HepG2 (cell line): Measurements from ENCODE around the gene COL26A1. TPM values are rescaled to one million over a fixed set of nuclear protein-coding genes. Genes with fewer than 3 reads are reported as not detected.

Source experiments
- ATAC-seq: fragments of 200-7000 bp; cut with Tn5 transposase; 3 replicates; pipeline ENCODE4 v1.9.1; 2020; ENCODE audit warnings: mild to moderate bottlenecking, moderate library complexity
- BruUV-seq: library from RNA; stranded (reverse); fragments of 400-500 nt; replicated peaks from 2 replicates; lab custom pipeline; 2021; lab: Mats Ljungman, UMichigan
- CTCF ChIA-PET: fragments of 300-600 bp; formaldehyde crosslinking; extraction: SDS; loops from one replicate; lab custom pipeline; 2021; ENCODE audit warnings: low total read pairs, inconsistent platforms, low intra/inter-chr PET ratio; lab: Yijun Ruan, JAX
- POLR2A ChIA-PET: fragments of 350-600 bp; sonication (Branson Sonifier 250); formaldehyde crosslinking; loops from one replicate; lab custom pipeline; 2020; ENCODE audit warnings: antibody characterized with exemption, inconsistent platforms; lab: Yijun Ruan, JAX
- DNase-seq: peaks from one replicate; pipeline ENCODE4 v3.0.0-alpha.2; 2015; ENCODE audit warnings: low spot score
- FAIRE-seq: peaks from 3 replicates; lab custom pipeline; 2011; peaks lifted over from hg19 to GRCh38; lab: Jason Lieb, UNC
- H2AFZ ChIP-seq: one replicate; pipeline ENCODE4 v1.6.1; 2011; ENCODE audit warnings: low read length, inconsistent platforms
- H3K27ac ChIP-seq: fragments of 300-600 bp; 3 replicates; pipeline ENCODE4 v1.8.0; 2011; ENCODE audit warnings: mixed run types, mild to moderate bottlenecking, mixed read lengths, low read length, inconsistent platforms; ENCODE audit not compliant: insufficient read depth; ENCODE audit errors: extremely low read length
- H3K27me3 ChIP-seq, 2 experiments: fragments of 200-600 bp in 1 of 2; 2 replicates in 1 of 2; 3 replicates in 1 of 2; pipeline versions ENCODE4 v1.6.0 to v1.8.0; 2011; ENCODE audit warnings: low read length in 2 of 2, mild to moderate bottlenecking in 2 of 2, moderate library complexity in 2 of 2, inconsistent platforms in 1 of 2; ENCODE audit not compliant: insufficient read depth in 2 of 2, control insufficient read depth in 1 of 2
- H3K36me3 ChIP-seq, 2 experiments: fragments of 200-600 bp in 1 of 2; replicated peaks in 1 of 2; 2 replicates in 1 of 2; 3 replicates in 1 of 2; pipeline versions ENCODE4 v1.5.1 to v1.8.0; 2011; ENCODE audit warnings: low read length in 2 of 2, inconsistent platforms in 1 of 2; ENCODE audit not compliant: insufficient read depth in 2 of 2, control insufficient read depth in 1 of 2
- H3K4me1 ChIP-seq: 2 replicates; pipeline ENCODE4 v1.5.1; 2012; ENCODE audit warnings: low read length, inconsistent platforms; ENCODE audit not compliant: insufficient read depth
- H3K4me2 ChIP-seq: 2 replicates; pipeline ENCODE4 v1.6.0; 2011; ENCODE audit warnings: low read depth, low read length, inconsistent platforms
- H3K4me3 ChIP-seq, 3 experiments: fragments of 200-600 bp in 1 of 3; sonication (generic), shearing (Covaris generic) in 1 of 3; replicated peaks in 1 of 3; 2 replicates each; pipeline ENCODE4 v1.5.1; 2011 to 2016; ENCODE audit warnings: low read length in 3 of 3, inconsistent platforms in 2 of 3, low read depth in 2 of 3, mild to moderate bottlenecking in 2 of 3, control low read depth in 1 of 3, mixed read lengths in 1 of 3; ENCODE audit not compliant: insufficient read depth in 1 of 3
- H3K79me2 ChIP-seq: one replicate; pipeline ENCODE4 v1.6.1; 2011; ENCODE audit warnings: low read length, inconsistent platforms; ENCODE audit not compliant: insufficient read depth
- H3K9ac ChIP-seq: 2 replicates; pipeline ENCODE4 v1.6.0; 2011; ENCODE audit warnings: mild to moderate bottlenecking, low read depth, low read length, inconsistent platforms; ENCODE audit not compliant: insufficient read depth
- H3K9me3 ChIP-seq: 2 replicates; pipeline ENCODE4 v1.5.1; 2012; ENCODE audit warnings: mild to moderate bottlenecking, low read length
- H4K20me1 ChIP-seq: 2 replicates; pipeline ENCODE4 v1.6.0; 2011; ENCODE audit warnings: inconsistent platforms, mild to moderate bottlenecking, low read length, moderate library complexity; ENCODE audit not compliant: insufficient read depth
- CSRNP1 ChIP-seq: sonication (generic); formaldehyde crosslinking; IDR thresholded peaks from 2 replicates; pipeline ENCODE4 v1.8.1; 2023; ENCODE audit warnings: mild to moderate bottlenecking, missing genetic modification reagents
- HNF4A ChIP-seq: sonication (generic); formaldehyde crosslinking; IDR thresholded peaks from 2 replicates; pipeline ENCODE4 v1.4.0; 2020; ENCODE audit warnings: missing genetic modification reagents
- MXI1 ChIP-seq: IDR thresholded peaks from 3 replicates; pipeline ENCODE4 v1.6.1; 2012; ENCODE audit warnings: low read depth, low read length, inconsistent platforms, borderline replicate concordance
- NR2F1 ChIP-seq, 2 experiments: fragments of 450-650 bp in 1 of 2; formaldehyde crosslinking in 1 of 2; IDR thresholded peaks; 2 replicates each; pipeline versions ENCODE4 v1.5.0 to v1.6.1; 2016 to 2020; ENCODE audit warnings: mild to moderate bottlenecking in 1 of 2, missing compliant biosample characterization in 1 of 2, missing genetic modification reagents in 1 of 2, moderate library complexity in 1 of 2
- RNF219 ChIP-seq: sonication (generic); formaldehyde crosslinking; IDR thresholded peaks from 2 replicates; pipeline ENCODE4 v1.5.0; 2020; ENCODE audit warnings: mild to moderate bottlenecking, missing genetic modification reagents
- ZNF44 ChIP-seq: sonication (generic); formaldehyde crosslinking; IDR thresholded peaks from 2 replicates; pipeline ENCODE4 v1.5.1; 2020; ENCODE audit warnings: mild to moderate bottlenecking, missing genetic modification reagents
- ZNF569 ChIP-seq: sonication (generic); formaldehyde crosslinking; IDR thresholded peaks from 2 replicates; pipeline ENCODE4 v1.5.0; 2020; ENCODE audit warnings: mild to moderate bottlenecking, missing genetic modification reagents, moderate library complexity, borderline replicate concordance
- WGBS: methylation state at CpG from one replicate; pipeline ENCODE4 v1.1.6; 2017; ENCODE audit warnings: low lambda C conversion rate; 5-methylcytosine and 5-hydroxymethylcytosine counted together
- in situ Hi-C: cut with HindIII; loops from 2 replicates; pipeline ENCODE4 v1.10.0; 2017; ENCODE audit warnings: low pct_unique_long_range_greater_than_20kb; ENCODE audit not compliant: extremely low pct_ligation_motif_present
- intact Hi-C: fragments of 100-400 bp; cut with micrococcal nuclease; formaldehyde crosslinking; loops from one replicate; pipeline ENCODE4 v1.10.0; 2022; ENCODE audit not compliant: unreplicated experiment
- polyA plus RNA-seq, 8 experiments: library from polyadenylated mRNA; depleted of rRNA in 3 of 8; stranded (reverse) in 7 of 8; unstranded in 1 of 8; fragments of >200 nt; fragmentation: Illumina TruSeq in 4 of 8; extraction: Trizol in 4 of 8; gene quantifications; 2 replicates each; pipeline versions ENCODE4 v1.2.1 to v1.2.3, GENCODE V29; 2011 to 2016; ENCODE audit warnings: low read depth in 4 of 8, missing spikeins in 1 of 8, mixed read lengths in 1 of 8; ENCODE audit not compliant: insufficient read depth in 1 of 8
- total RNA-seq, 5 experiments: library from RNA; depleted of rRNA; stranded (reverse); fragments of >200 nt; fragmentation: Illumina TruSeq; extraction: Trizol; gene quantifications; 2 replicates each; pipeline ENCODE4 v1.2.3, GENCODE V29; 2016; ENCODE audit warnings: low read depth in 1 of 5

Gene COL26A1
- total and polyA plus RNA-seq, 2 of the 13 experiments (the other 11 are each of a cell fraction or from before 2014, with no cell fraction given) = 7.8 to 9.2 TPM

GRCh38 chr7:101553771-101554445 lies 191.2 kb downstream of the COL26A1 start:
- DNase-seq (no peak), ATAC-seq (no peak), FAIRE-seq (no peak)
- ChIA-PET POLR2A (no interaction called here), CTCF (no interaction called here)
- WGBS = 60% methylated on average over 8 of the region's 8 CpGs
- Histone ChIP-seq H3K27ac (no peak overlapping the region), H3K4me1 (0 out of 2 replicates have a peak, but pooled peaks cover 5% of the 10 kb centered on the region), H3K4me2 (no peak overlapping the region), H3K27me3 (no peaks in the 10 kb centered on the region; a peak in 1 of 5 replicates), H3K9ac (no peak overlapping the region), H3K4me3 (no peak overlapping the region), H3K9me3 (no peaks in the 10 kb centered on the region), H2AFZ (no peak overlapping the region), H3K36me3 (no peaks in the 10 kb centered on the region), H3K79me2 (no peaks in the 10 kb centered on the region), H4K20me1 (no peaks in the 10 kb centered on the region)
- no peak for TF ChIP-seq ZNF569 (CRISPR knock-in tag)
- BruUV-seq = no TSS peak
- intact Hi-C loops = no loop called here
- in situ Hi-C loops = no loop called here

GRCh38 chr7:101554584-101555268 lies 192.1 kb downstream of the COL26A1 start:
- Histone ChIP-seq H3K27ac (no peak overlapping the region), H3K4me3 (no peak overlapping the region), H3K4me2 (no peak overlapping the region), H3K36me3 (no peaks in the 10 kb centered on the region), H3K9ac (no peak overlapping the region), H3K9me3 (no peaks in the 10 kb centered on the region), H4K20me1 (no peaks in the 10 kb centered on the region), H3K4me1 (0 out of 2 replicates have a peak, but pooled peaks cover 5% of the 10 kb centered on the region), H2AFZ (no peak overlapping the region), H3K27me3 (no peaks in the 10 kb centered on the region; a peak in 1 of 5 replicates), H3K79me2 (no peaks in the 10 kb centered on the region)
- CTCF ChIA-PET = no interaction called here
- FAIRE-seq (no peak), ATAC-seq (no peak), DNase-seq (no peak)
- POLR2A ChIA-PET = no interaction called here
- no TSS peak for BruUV-seq
- WGBS = 69% methylated on average over 6 of the region's 6 CpGs
- intact Hi-C loops = no loop called here
- in situ Hi-C loops = no loop called here
- no peak for TF ChIP-seq RNF219 (CRISPR knock-in tag)
- no peak for TF ChIP-seq HNF4A (CRISPR knock-in tag)
- TF ChIP-seq CSRNP1 (CRISPR knock-in tag) = no peak
- no peak for TF ChIP-seq ZNF44 (CRISPR knock-in tag)
- no peak for TF ChIP-seq MXI1
- TF ChIP-seq NR2F1 (CRISPR knock-in tag; IDR thresholded peaks at IDR 0.05) = no peak
